GM12873 (cell line): ENCODE results near the gene SAYSD1.

Experiments
- CTCF ChIP-seq: IDR thresholded peaks from 2 replicates; pipeline ENCODE4 v1.5.1; 2012; ENCODE audit warnings: low read depth, mild to moderate bottlenecking, moderate library complexity, low read length, control low read depth; ENCODE audit not compliant: insufficient read depth; ENCODE audit errors: missing control alignments

The SAYSD1 gene

GRCh38 chr6:39054577-39055142, 60.3 kb downstream of the SAYSD1 start:
- no peak for TF ChIP-seq CTCF
